Neural progenitor cell (in vitro differentiated cells): ENCODE measurements around the gene C1orf21.

Source experiments
- EZH2 ChIP-seq: fragments of 200-600 bp; sonication (generic); IDR thresholded peaks from 2 replicates; pipeline ENCODE4 v1.6.1; 2017; ENCODE audit warnings: antibody characterized with exemption, mild to moderate bottlenecking, moderate library complexity
- EZH2phosphoT487 ChIP-seq: fragments of 200-600 bp; sonication (generic); IDR thresholded peaks from 2 replicates; pipeline ENCODE4 v1.6.1; 2017; ENCODE audit warnings: antibody characterized with exemption
- TF ChIP-seq, protein P1 (sequence below): fragments of 200-600 bp; sonication (generic); IDR thresholded peaks from 2 replicates; pipeline ENCODE4 v1.5.1; 2017; ENCODE audit warnings: antibody characterized with exemption, mild to moderate bottlenecking

- TF ChIP-seq, protein P1, sequence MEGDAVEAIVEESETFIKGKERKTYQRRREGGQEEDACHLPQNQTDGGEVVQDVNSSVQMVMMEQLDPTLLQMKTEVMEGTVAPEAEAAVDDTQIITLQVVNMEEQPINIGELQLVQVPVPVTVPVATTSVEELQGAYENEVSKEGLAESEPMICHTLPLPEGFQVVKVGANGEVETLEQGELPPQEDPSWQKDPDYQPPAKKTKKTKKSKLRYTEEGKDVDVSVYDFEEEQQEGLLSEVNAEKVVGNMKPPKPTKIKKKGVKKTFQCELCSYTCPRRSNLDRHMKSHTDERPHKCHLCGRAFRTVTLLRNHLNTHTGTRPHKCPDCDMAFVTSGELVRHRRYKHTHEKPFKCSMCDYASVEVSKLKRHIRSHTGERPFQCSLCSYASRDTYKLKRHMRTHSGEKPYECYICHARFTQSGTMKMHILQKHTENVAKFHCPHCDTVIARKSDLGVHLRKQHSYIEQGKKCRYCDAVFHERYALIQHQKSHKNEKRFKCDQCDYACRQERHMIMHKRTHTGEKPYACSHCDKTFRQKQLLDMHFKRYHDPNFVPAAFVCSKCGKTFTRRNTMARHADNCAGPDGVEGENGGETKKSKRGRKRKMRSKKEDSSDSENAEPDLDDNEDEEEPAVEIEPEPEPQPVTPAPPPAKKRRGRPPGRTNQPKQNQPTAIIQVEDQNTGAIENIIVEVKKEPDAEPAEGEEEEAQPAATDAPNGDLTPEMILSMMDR: no peak
- TF ChIP-seq EZH2 (no peak), EZH2phosphoT487 (no peak)
Measured at GRCh38 chr1:184517130-184517529, 130.3 kb downstream of the C1orf21 start.
